HCT116 (cell line): Measurements from ENCODE around the gene SPIRE1. TPM values are rescaled to one million over a fixed set of nuclear protein-coding genes. Genes with fewer than 3 reads are reported as not detected.
"Not testable (repeated sequence)": the region's sequence is repeated elsewhere in the genome, so short reads cannot be mapped to it uniquely, and the experiment has no call there.

Experiments
- ATAC-seq: fragments of 200-7000 bp; cut with Tn5 transposase; 2 replicates; pipeline ENCODE4 v1.9.1; 2020; ENCODE audit warnings: mild to moderate bottlenecking, moderate library complexity
- BruUV-seq: library from RNA; stranded (reverse); fragments of 400-500 nt; replicated peaks from 2 replicates; lab custom pipeline; 2021; lab: Mats Ljungman, UMichigan
- CTCF ChIA-PET: fragments of 300-600 bp; sonication (Branson Sonifier 250); formaldehyde crosslinking; loops from one replicate; lab custom pipeline; 2021; ENCODE audit warnings: antibody characterized with exemption; lab: Charles Lee
- POLR2A ChIA-PET: fragments of 300-600, 350-600 bp; sonication (Branson Sonifier 250); formaldehyde crosslinking; loops from one replicate; lab custom pipeline; 2021; ENCODE audit warnings: antibody characterized with exemption; lab: Charles Lee
- RAD21 ChIA-PET, 2 experiments: fragments of 300-600 bp; sonication (Branson Sonifier 250); formaldehyde crosslinking; loops; one replicate each; lab custom pipeline; 2023; ENCODE audit warnings: low total read pairs in 2 of 2; ENCODE audit not compliant: uncharacterized antibody in 2 of 2, unreplicated experiment in 2 of 2, low non-redundant PET in 1 of 2; lab: Charles Lee
- DNase-seq: peaks from one replicate; pipeline ENCODE4 v3.0.0-alpha.2; 2010; ENCODE audit warnings: low read depth, low spot score
- H2AFZ ChIP-seq: fragments of 200-600 bp; shearing (Covaris generic), sonication (generic); 2 replicates; pipeline ENCODE4 v1.6.1; 2017; ENCODE audit warnings: low read depth, mixed run types, mixed read lengths, antibody characterized with exemption, low read length; ENCODE audit not compliant: poor library complexity, severe bottlenecking
- H3K27ac ChIP-seq: 2 replicates; pipeline ENCODE4 v1.5.1; 2012; ENCODE audit warnings: low read depth, low read length
- H3K27me3 ChIP-seq: fragments of 200-600 bp; sonication (generic); 2 replicates; pipeline ENCODE4 v1.6.1; 2016; ENCODE audit warnings: mixed run types, low read length, mixed read lengths; ENCODE audit not compliant: insufficient read depth
- H3K36me3 ChIP-seq, 2 experiments: fragments of 200-500 bp in 1 of 2; fragments of 200-600 bp in 1 of 2; sonication (Bioruptor generic) in 1 of 2; sonication (generic) in 1 of 2; 2 replicates each; pipeline versions ENCODE4 v1.5.1 to v1.6.1; 2014 to 2016; ENCODE audit warnings: low read length in 2 of 2, inconsistent platforms in 1 of 2, mixed read lengths in 1 of 2, mixed run types in 1 of 2; ENCODE audit not compliant: insufficient read depth in 2 of 2, control insufficient read depth in 1 of 2
- H3K4me1 ChIP-seq, 2 experiments: fragments of 200-600 bp in 1 of 2; sonication (generic) in 1 of 2; 2 replicates each; pipeline versions ENCODE4 v1.5.1 to v1.6.1; 2012 to 2017; ENCODE audit warnings: low read length in 2 of 2, inconsistent platforms in 1 of 2, mild to moderate bottlenecking in 1 of 2, mixed read lengths in 1 of 2, mixed run types in 1 of 2, moderate library complexity in 1 of 2; ENCODE audit not compliant: insufficient read depth in 2 of 2, control insufficient read depth in 1 of 2
- H3K4me2 ChIP-seq: fragments of 200-600 bp; sonication (generic); 2 replicates; pipeline ENCODE4 v1.6.1; 2017; ENCODE audit warnings: mixed run types, low read length, mixed read lengths
- H3K4me3 ChIP-seq, 2 experiments: fragments of 200-600 bp in 1 of 2; sonication (generic) in 1 of 2; replicated peaks in 1 of 2; 2 replicates each; pipeline ENCODE4 v1.5.1; 2011 to 2016; ENCODE audit warnings: low read length in 2 of 2, control low read depth in 1 of 2, low read depth in 1 of 2, mild to moderate bottlenecking in 1 of 2, mixed read lengths in 1 of 2, mixed run types in 1 of 2
- H3K79me2 ChIP-seq: fragments of 200-600 bp; sonication (generic); 2 replicates; pipeline ENCODE4 v1.6.1; 2017; ENCODE audit warnings: mild to moderate bottlenecking, mixed run types, low read length, moderate library complexity, mixed read lengths; ENCODE audit not compliant: insufficient read depth
- H3K9ac ChIP-seq: fragments of 200-600 bp; sonication (generic); 2 replicates; pipeline ENCODE4 v1.6.1; 2016; ENCODE audit warnings: low read length, mixed read lengths
- H3K9me2 ChIP-seq: fragments of 200-600 bp; sonication (generic), shearing (Covaris generic); 2 replicates; pipeline ENCODE4 v1.6.1; 2017; ENCODE audit warnings: mixed run types, mild to moderate bottlenecking, moderate library complexity; ENCODE audit not compliant: insufficient read depth
- H3K9me3 ChIP-seq, 2 experiments: fragments of 200-500 bp in 1 of 2; fragments of 200-600 bp in 1 of 2; sonication (Bioruptor generic) in 1 of 2; sonication (generic) in 1 of 2; 2 replicates each; pipeline ENCODE4 v1.6.1; 2014 to 2017; ENCODE audit warnings: low read length in 2 of 2, mixed read lengths in 2 of 2, inconsistent platforms in 1 of 2, low read depth in 1 of 2, mild to moderate bottlenecking in 1 of 2, mixed run types in 1 of 2, moderate library complexity in 1 of 2; ENCODE audit not compliant: control insufficient read depth in 1 of 2, insufficient read depth in 1 of 2
- H4K20me1 ChIP-seq: fragments of 200-600 bp; sonication (generic), shearing (Covaris generic); 2 replicates; pipeline ENCODE4 v1.6.1; 2017; ENCODE audit warnings: mixed run types, mild to moderate bottlenecking, moderate library complexity; ENCODE audit not compliant: insufficient read depth
- CEBPB ChIP-seq: IDR thresholded peaks from 2 replicates; pipeline ENCODE4 v1.6.1; 2012; ENCODE audit warnings: low read depth
- CTCF ChIP-seq, 3 experiments: fragments of 200-600 bp in 1 of 3; sonication (generic) in 1 of 3; IDR thresholded peaks in 2 of 3; conservative IDR thresholded peaks in 1 of 3; 2 replicates each; pipeline ENCODE4 v1.5.1; 2012 to 2017; ENCODE audit warnings: low read depth in 2 of 3, low read length in 2 of 3, antibody characterized with exemption in 1 of 3, borderline replicate concordance in 1 of 3, control low read depth in 1 of 3, mild to moderate bottlenecking in 1 of 3, mixed read lengths in 1 of 3, mixed run types in 1 of 3, moderate library complexity in 1 of 3; ENCODE audit not compliant: insufficient read depth in 1 of 3
- EZH2 ChIP-seq: fragments of 200-600 bp; sonication (generic); IDR thresholded peaks from 2 replicates; pipeline ENCODE4 v1.6.1; 2017; ENCODE audit warnings: antibody characterized with exemption, mixed run types
- JUND ChIP-seq: IDR thresholded peaks from 2 replicates; pipeline ENCODE4 v1.6.1; 2012
- POLR2AphosphoS5 ChIP-seq: IDR thresholded peaks from 2 replicates; pipeline ENCODE4 v1.6.1; 2011; ENCODE audit warnings: mild to moderate bottlenecking, low read depth, low read length, moderate library complexity
- SP1 ChIP-seq: IDR thresholded peaks from 2 replicates; pipeline ENCODE4 v1.6.1; 2012; ENCODE audit warnings: low read depth
- YY1 ChIP-seq: IDR thresholded peaks from 2 replicates; pipeline ENCODE4 v1.6.1; 2011; ENCODE audit warnings: low read length, low read depth, moderate library complexity, mild to moderate bottlenecking; ENCODE audit not compliant: insufficient replicate concordance; ENCODE audit errors: extremely low read depth
- intact Hi-C: fragments of 100-400 bp; cut with micrococcal nuclease; formaldehyde crosslinking; loops from 2 replicates; pipeline ENCODE4 v1.10.0; 2022
- total RNA-seq: library from RNA; stranded (reverse); gene quantifications from one replicate; pipeline ENCODE4 v1.2.1, GENCODE V29; 2021; ENCODE audit not compliant: unreplicated experiment

Gene SPIRE1
- total RNA-seq, 1 experiment from 2014 or later, result 26.6 TPM

- no peak for TF ChIP-seq CTCF (IDR thresholded peaks at IDR 0.05 in 2 of 3, conservative IDR thresholded peaks at IDR 0.05 in 1 of 3; ENCODE audit: borderline replicate concordance in 1 of 3, insufficient read depth in 1 of 3, low read depth in 2 of 3, low read length in 2 of 3)
- no peak for TF ChIP-seq JUND
- TF ChIP-seq YY1, result no peak
- no peak for TF ChIP-seq SP1
- TF ChIP-seq EZH2, result no peak
- no peak for TF ChIP-seq CEBPB
- no peak for TF ChIP-seq POLR2AphosphoS5
- TF ChIP-seq, all 23 proteins: peak for 0
These were observed 105.0 kb downstream of the SPIRE1 start (continued) for GRCh38 chr18:12552879-12553242.

DNA sequence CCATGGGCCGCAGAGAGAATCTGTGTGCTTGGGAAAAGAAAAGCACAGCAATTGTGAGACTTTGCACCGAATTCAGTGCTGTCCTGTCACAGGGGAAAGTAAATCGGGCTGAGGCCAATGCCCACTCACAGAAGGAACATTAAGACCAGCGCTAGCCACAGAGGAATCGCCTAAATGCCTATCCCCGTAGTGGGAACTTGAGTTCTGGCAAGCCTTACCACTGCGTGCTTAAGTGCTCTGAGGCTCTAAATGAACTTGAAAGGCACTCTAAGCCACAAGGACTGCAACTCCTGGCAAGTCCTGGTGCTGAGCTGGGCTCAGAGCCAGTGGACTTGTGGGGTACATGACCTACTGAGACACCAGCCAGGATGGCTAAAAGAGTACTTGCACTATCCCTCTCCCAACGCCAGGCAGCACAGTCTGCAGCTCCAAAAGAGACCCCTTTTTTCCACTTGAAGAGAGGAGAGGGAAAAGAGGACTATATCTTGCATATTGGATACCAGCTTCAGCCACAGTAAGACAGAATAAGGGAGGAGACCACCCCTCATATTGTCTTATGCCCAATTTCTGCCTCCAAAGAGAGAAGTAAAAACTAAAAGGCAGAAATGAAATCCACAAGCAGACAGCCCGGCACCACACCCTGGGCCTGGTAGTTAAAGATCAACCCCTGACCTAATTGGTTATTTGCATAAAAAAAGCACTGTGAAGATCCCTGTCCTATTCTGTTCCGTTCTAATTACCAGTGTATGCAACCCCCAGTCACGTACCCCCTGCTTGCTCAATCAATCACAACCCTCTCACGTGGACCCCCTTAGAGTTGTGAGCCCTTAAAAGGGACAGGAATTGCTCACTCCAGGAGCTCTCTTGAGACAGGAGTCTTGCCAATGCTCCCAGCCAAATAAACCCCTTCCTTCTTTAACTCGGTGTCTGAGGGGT, 105.7 kb downstream of the SPIRE1 start:
- H3K79me2 ChIP-seq, intact Hi-C loops, H3K4me3 ChIP-seq, H3K27ac ChIP-seq, DNase-seq, BruUV-seq, ATAC-seq, H3K27me3 ChIP-seq, H3K9me2 ChIP-seq, H3K9me3 ChIP-seq, CTCF ChIA-PET, H4K20me1 ChIP-seq, H3K4me2 ChIP-seq, H3K9ac ChIP-seq, H2AFZ ChIP-seq, H3K36me3 ChIP-seq, POLR2A ChIA-PET, H3K4me1 ChIP-seq, RAD21 ChIA-PET: not testable (repeated sequence)

DNA sequence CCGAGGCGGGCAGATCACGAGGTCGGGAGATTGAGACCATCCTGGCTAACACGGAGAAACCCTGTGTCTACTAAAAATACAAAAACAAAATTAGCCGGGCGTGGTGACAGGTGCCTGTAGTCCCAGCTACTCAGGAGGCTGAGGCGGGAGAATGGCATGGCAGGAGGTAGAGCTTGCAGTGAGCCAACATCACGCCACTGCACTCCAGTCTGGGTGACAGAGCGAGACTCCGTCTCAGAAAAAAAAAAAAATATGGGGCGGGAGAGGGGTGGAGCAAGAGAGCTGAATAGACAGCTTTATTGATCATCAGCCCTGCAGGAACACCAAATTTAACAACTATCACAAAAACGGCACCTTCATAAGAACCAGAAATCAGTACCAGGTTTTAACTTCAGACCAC, 106.4 kb downstream of the SPIRE1 start:
- H3K36me3 ChIP-seq, intact Hi-C loops, H2AFZ ChIP-seq, POLR2A ChIA-PET, DNase-seq, H3K79me2 ChIP-seq, CTCF ChIA-PET, H3K27me3 ChIP-seq, RAD21 ChIA-PET, BruUV-seq, H3K4me2 ChIP-seq, H3K9ac ChIP-seq, H3K27ac ChIP-seq, ATAC-seq, H3K4me1 ChIP-seq, H3K4me3 ChIP-seq, H3K9me3 ChIP-seq, H4K20me1 ChIP-seq, H3K9me2 ChIP-seq: not testable (repeated sequence)
